HCT116 (cell line): ENCODE measurements around the gene CPNE7. TPM values are rescaled to one million over a fixed set of nuclear protein-coding genes. Genes with fewer than 3 reads are reported as not detected.

Experiments used
- ATAC-seq: fragments of 200-7000 bp; cut with Tn5 transposase; 2 replicates; pipeline ENCODE4 v1.9.1; 2020; ENCODE audit warnings: mild to moderate bottlenecking, moderate library complexity
- BruUV-seq: library from RNA; stranded (reverse); fragments of 400-500 nt; replicated peaks from 2 replicates; lab custom pipeline; 2021; lab: Mats Ljungman, UMichigan
- CTCF ChIA-PET: fragments of 300-600 bp; sonication (Branson Sonifier 250); formaldehyde crosslinking; loops from one replicate; lab custom pipeline; 2021; ENCODE audit warnings: antibody characterized with exemption; lab: Charles Lee
- POLR2A ChIA-PET: fragments of 300-600, 350-600 bp; sonication (Branson Sonifier 250); formaldehyde crosslinking; loops from one replicate; lab custom pipeline; 2021; ENCODE audit warnings: antibody characterized with exemption; lab: Charles Lee
- RAD21 ChIA-PET, 2 experiments: fragments of 300-600 bp; sonication (Branson Sonifier 250); formaldehyde crosslinking; loops; one replicate each; lab custom pipeline; 2023; ENCODE audit warnings: low total read pairs in 2 of 2; ENCODE audit not compliant: uncharacterized antibody in 2 of 2, unreplicated experiment in 2 of 2, low non-redundant PET in 1 of 2; lab: Charles Lee
- DNase-seq: peaks from one replicate; pipeline ENCODE4 v3.0.0-alpha.2; 2010; ENCODE audit warnings: low read depth, low spot score
- H2AFZ ChIP-seq: fragments of 200-600 bp; shearing (Covaris generic), sonication (generic); 2 replicates; pipeline ENCODE4 v1.6.1; 2017; ENCODE audit warnings: low read depth, mixed run types, mixed read lengths, antibody characterized with exemption, low read length; ENCODE audit not compliant: poor library complexity, severe bottlenecking
- H3K27ac ChIP-seq: 2 replicates; pipeline ENCODE4 v1.5.1; 2012; ENCODE audit warnings: low read depth, low read length
- H3K27me3 ChIP-seq: fragments of 200-600 bp; sonication (generic); 2 replicates; pipeline ENCODE4 v1.6.1; 2016; ENCODE audit warnings: mixed run types, low read length, mixed read lengths; ENCODE audit not compliant: insufficient read depth
- H3K36me3 ChIP-seq, 2 experiments: fragments of 200-500 bp in 1 of 2; fragments of 200-600 bp in 1 of 2; sonication (Bioruptor generic) in 1 of 2; sonication (generic) in 1 of 2; 2 replicates each; pipeline versions ENCODE4 v1.5.1 to v1.6.1; 2014 to 2016; ENCODE audit warnings: low read length in 2 of 2, inconsistent platforms in 1 of 2, mixed read lengths in 1 of 2, mixed run types in 1 of 2; ENCODE audit not compliant: insufficient read depth in 2 of 2, control insufficient read depth in 1 of 2
- H3K4me1 ChIP-seq, 2 experiments: fragments of 200-600 bp in 1 of 2; sonication (generic) in 1 of 2; 2 replicates each; pipeline versions ENCODE4 v1.5.1 to v1.6.1; 2012 to 2017; ENCODE audit warnings: low read length in 2 of 2, inconsistent platforms in 1 of 2, mild to moderate bottlenecking in 1 of 2, mixed read lengths in 1 of 2, mixed run types in 1 of 2, moderate library complexity in 1 of 2; ENCODE audit not compliant: insufficient read depth in 2 of 2, control insufficient read depth in 1 of 2
- H3K4me2 ChIP-seq: fragments of 200-600 bp; sonication (generic); 2 replicates; pipeline ENCODE4 v1.6.1; 2017; ENCODE audit warnings: mixed run types, low read length, mixed read lengths
- H3K4me3 ChIP-seq, 2 experiments: fragments of 200-600 bp in 1 of 2; sonication (generic) in 1 of 2; replicated peaks in 1 of 2; 2 replicates each; pipeline ENCODE4 v1.5.1; 2011 to 2016; ENCODE audit warnings: low read length in 2 of 2, control low read depth in 1 of 2, low read depth in 1 of 2, mild to moderate bottlenecking in 1 of 2, mixed read lengths in 1 of 2, mixed run types in 1 of 2
- H3K79me2 ChIP-seq: fragments of 200-600 bp; sonication (generic); 2 replicates; pipeline ENCODE4 v1.6.1; 2017; ENCODE audit warnings: mild to moderate bottlenecking, mixed run types, low read length, moderate library complexity, mixed read lengths; ENCODE audit not compliant: insufficient read depth
- H3K9ac ChIP-seq: fragments of 200-600 bp; sonication (generic); 2 replicates; pipeline ENCODE4 v1.6.1; 2016; ENCODE audit warnings: low read length, mixed read lengths
- H3K9me2 ChIP-seq: fragments of 200-600 bp; sonication (generic), shearing (Covaris generic); 2 replicates; pipeline ENCODE4 v1.6.1; 2017; ENCODE audit warnings: mixed run types, mild to moderate bottlenecking, moderate library complexity; ENCODE audit not compliant: insufficient read depth
- H3K9me3 ChIP-seq, 2 experiments: fragments of 200-500 bp in 1 of 2; fragments of 200-600 bp in 1 of 2; sonication (Bioruptor generic) in 1 of 2; sonication (generic) in 1 of 2; 2 replicates each; pipeline ENCODE4 v1.6.1; 2014 to 2017; ENCODE audit warnings: low read length in 2 of 2, mixed read lengths in 2 of 2, inconsistent platforms in 1 of 2, low read depth in 1 of 2, mild to moderate bottlenecking in 1 of 2, mixed run types in 1 of 2, moderate library complexity in 1 of 2; ENCODE audit not compliant: control insufficient read depth in 1 of 2, insufficient read depth in 1 of 2
- H4K20me1 ChIP-seq: fragments of 200-600 bp; sonication (generic), shearing (Covaris generic); 2 replicates; pipeline ENCODE4 v1.6.1; 2017; ENCODE audit warnings: mixed run types, mild to moderate bottlenecking, moderate library complexity; ENCODE audit not compliant: insufficient read depth
- EGR1 ChIP-seq: IDR thresholded peaks from 2 replicates; pipeline ENCODE4 v1.6.1; 2012; ENCODE audit warnings: low read depth
- POLR2AphosphoS5 ChIP-seq: IDR thresholded peaks from 2 replicates; pipeline ENCODE4 v1.6.1; 2011; ENCODE audit warnings: mild to moderate bottlenecking, low read depth, low read length, moderate library complexity
- ZBTB33 ChIP-seq: IDR thresholded peaks from 2 replicates; pipeline ENCODE4 v1.6.1; 2011; ENCODE audit warnings: mild to moderate bottlenecking, low read length, moderate library complexity; ENCODE audit not compliant: insufficient replicate concordance; ENCODE audit errors: extremely low read depth
- intact Hi-C: fragments of 100-400 bp; cut with micrococcal nuclease; formaldehyde crosslinking; loops from 2 replicates; pipeline ENCODE4 v1.10.0; 2022
- total RNA-seq: library from RNA; stranded (reverse); gene quantifications from one replicate; pipeline ENCODE4 v1.2.1, GENCODE V29; 2021; ENCODE audit not compliant: unreplicated experiment

The CPNE7 gene
- total RNA-seq, 1 experiment from 2014 or later = 201 TPM

GRCh38 chr16:89557690-89558490 lies 17.7 kb upstream of the CPNE7 start:
- H2AFZ ChIP-seq = no peak overlapping the region
- ChIA-PET POLR2A (interaction anchor here (1.0 to 1.4 kb wide), 2 partner anchors 99 to 228 kb away, joined by 3 to 5 read pairs; partner anchors contain the start of genes CHMP1A and SPATA33), RAD21 (no interaction called here), CTCF (interaction anchor here (0.7 to 2.2 kb wide), 3 partner anchors 8 to 205 kb away, joined by 3 to 11 read pairs (median 6); no protein-coding TSS in a partner anchor)
- H3K4me3 ChIP-seq = no peak overlapping the region
- no peaks in the 10 kb centered on the region for H3K9me3 ChIP-seq
- TF ChIP-seq EGR1 = no peak
- TF ChIP-seq ZBTB33 = no peak
- peak; percentile 11; the same call in 1 of the 2 replicates for TF ChIP-seq POLR2AphosphoS5
- H3K79me2 ChIP-seq = peaks cover 32% of the 10 kb centered on the region
- H3K36me3 ChIP-seq = peaks cover 20 to 28% of the 10 kb centered on the region in 2 experiments
- ATAC-seq = no peak
- peaks cover 25 to 41% of the 10 kb centered on the region in 2 experiments for H3K4me1 ChIP-seq
- peak overlapping the region; percentile 22 for H3K4me2 ChIP-seq
- BruUV-seq = no TSS peak
- peak overlapping the region; percentile 96 for H3K27ac ChIP-seq
- DNase-seq = no peak
- H3K9me2 ChIP-seq = no peaks in the 10 kb centered on the region
- H3K27me3 ChIP-seq = no peaks in the 10 kb centered on the region
- intact Hi-C loops = loop anchor here (1.0 to 5.0 kb wide), 4 partner anchors 51 to 317 kb away; partner anchors contain the start of genes ANKRD11 and SPG7
- peak overlapping the region; percentile 3; the same call in 1 of the 2 replicates for H3K9ac ChIP-seq
- peaks cover 16% of the 10 kb centered on the region; the same call in 1 of the 2 replicates for H4K20me1 ChIP-seq
